HG02885 (cell line): ENCODE results near the gene SPDYE18.
"Not testable (repeated sequence)": the region's sequence is repeated elsewhere in the genome, so short reads cannot be mapped to it uniquely, and the experiment has no call there.

Experiments
- ATAC-seq: cut with Tn5 transposase; IDR thresholded peaks from one replicate; pipeline ENCODE4 v1.9.1; 2021; ENCODE audit warnings: mild to moderate bottlenecking; ENCODE audit not compliant: unreplicated experiment, poor library complexity

Gene SPDYE18

DNA sequence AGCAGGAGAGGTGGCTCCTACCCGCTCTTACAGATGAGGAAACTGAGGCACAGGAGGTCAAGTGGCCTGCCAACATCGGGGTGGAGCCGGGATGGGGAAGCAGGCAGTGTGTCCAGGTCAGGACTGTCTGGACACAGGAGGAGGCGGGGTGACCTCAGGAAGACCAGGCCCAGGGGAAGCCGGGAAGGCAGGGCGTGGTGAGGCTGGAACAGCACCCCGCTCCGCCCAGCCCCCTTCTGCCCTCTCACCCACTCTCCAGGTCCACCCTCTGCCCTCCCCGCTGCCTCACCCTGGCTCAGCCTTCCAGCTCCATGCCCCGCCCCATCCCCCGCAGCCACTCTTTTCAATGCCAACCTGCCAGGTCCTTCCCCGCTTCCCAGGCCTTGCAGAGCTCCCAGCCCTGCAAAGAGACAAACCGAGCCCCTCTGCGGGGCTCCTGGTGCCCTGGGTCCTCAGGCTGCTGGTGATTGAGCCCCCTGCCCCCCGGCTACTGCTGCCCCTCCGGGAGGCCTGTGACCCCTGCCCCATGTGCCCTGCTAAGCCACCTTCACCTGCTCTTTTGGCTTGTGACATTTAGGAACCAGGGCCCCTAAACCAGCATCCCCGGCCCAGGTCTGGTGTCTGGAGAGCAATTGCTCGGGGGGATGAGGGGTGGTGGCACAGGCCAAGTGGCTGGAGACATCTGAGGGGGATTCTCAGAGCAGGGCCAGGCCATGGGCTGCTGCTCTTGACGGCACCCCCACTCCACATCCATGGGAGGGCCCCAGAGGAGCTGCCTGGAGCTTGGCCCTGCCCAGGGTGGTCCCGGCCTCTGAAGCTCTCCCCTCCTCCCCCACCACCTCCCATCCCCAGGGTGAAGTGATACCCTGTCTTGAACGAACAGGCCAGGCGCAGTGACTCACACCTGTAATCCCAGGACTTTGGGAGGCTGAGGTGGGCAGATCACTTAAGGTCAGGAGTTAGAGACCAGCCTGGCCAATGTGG is 55.9 kb downstream of the SPDYE18 start:
- not testable (repeated sequence) for ATAC-seq

DNA sequence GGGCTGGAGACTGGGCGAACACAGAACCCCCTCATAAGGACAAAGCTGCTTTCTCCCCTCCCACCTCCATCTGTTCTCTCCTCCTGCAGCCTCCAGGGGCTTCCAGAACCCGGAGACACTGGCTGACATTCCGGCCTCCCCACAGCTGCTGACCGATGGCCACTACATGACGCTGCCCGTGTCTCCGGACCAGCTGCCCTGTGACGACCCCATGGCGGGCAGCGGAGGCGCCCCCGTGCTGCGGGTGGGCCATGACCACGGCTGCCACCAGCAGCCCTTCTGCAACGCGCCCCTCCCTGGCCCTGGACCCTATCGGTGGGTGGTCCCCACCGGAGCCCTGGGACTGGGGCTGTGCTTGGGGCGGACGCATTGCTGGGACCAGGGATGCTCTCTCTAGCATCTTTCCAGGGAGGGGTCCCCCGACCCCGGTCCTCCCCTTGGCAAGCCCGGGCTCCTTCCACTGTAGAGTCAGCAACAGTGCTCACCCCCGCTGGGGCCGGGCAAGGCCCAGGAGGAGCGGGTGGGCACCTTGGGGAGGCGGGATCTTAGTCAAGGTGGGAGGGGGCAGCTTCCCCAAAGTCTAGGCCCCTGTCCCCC is 56.8 kb downstream of the SPDYE18 start:
- not testable (repeated sequence) for ATAC-seq

DNA sequence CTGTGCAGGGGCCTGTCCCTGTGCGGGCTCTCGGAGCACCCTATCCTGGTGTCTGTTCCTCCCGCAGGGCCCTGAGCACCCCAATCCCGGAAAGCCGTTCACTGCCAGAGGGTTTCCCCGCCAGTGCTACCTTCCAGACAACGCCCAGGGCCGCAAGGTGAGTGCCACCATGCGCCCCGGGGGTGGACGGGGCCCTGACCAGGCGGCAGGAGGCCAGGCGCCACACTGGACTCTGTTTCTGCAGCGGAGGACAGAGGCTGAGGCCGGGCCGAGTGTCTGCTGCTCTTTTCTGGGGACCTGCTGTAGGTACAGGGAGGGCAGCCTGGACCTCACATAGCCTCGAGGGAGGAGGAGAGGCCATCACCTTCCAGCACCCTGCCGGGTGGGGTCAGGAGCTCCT is 58.2 kb downstream of the SPDYE18 start:
- not testable (repeated sequence) for ATAC-seq

DNA sequence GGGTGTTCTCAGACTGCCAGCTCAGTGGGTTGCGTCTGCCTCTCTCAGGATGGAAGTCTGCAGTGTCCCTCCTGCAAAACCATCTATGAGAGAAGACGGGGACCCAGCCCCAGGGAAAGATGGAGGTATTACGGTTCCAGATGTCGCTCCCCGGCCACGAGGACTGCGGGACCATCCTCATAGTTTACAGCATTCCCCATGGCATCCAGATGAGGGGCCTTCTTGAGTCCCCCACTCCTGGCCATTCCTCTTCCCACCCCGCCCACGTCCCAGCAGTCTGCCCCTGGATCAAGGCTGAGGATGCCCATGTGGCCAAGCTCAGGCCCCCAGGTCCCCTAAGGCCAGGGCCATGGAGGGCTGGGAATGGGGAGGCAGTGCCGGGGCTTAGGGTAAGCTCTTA is 59.1 kb downstream of the SPDYE18 start:
- not testable (repeated sequence) for ATAC-seq

DNA sequence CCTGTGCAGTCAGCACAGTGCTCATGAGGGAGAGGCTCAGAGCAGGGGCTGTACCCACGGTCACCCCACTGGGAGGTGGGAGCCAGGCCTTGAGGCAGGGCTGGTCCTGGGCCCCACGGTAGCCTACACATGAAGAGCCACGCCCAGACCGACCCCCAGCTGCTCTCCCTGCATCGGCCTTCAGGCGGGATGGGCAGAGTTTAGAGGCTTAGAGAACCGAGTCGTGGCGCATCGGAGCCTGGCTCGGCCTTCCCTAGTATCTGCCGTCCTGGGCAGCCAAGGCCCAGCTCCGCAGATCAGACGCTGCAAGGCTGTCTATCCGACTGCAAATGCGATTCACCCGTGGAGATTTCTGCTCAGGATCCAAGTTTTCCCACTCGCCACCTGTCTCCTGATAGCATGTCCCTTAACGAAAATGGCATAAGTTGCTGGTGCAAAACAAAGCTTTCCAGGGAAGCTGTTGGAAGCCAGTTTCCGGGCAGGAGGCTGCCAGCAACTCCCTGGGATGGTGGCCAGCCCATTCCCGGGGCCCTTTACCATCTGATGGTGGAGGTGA is 59.6 kb downstream of the SPDYE18 start:
- ATAC-seq: not testable (repeated sequence)

DNA sequence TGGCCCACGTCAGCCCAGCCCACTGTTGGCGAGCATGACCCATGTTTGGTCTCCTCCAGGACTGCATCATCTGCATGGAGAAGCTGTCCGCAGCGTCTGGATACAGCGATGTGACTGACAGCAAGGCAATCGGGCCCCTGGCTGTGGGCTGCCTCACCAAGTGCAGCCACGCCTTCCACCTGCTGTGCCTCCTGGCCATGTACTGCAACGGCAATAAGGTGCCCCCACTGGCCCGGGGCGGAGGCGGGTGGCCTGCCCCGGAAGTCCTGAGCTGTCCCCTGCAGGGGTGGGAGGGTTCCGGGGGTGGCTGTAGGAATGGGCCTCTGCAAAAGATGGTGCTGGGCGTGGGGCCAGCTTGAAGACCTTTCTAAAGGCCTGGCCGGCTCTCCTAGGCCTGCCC is 60.3 kb downstream of the SPDYE18 start:
- ATAC-seq: not testable (repeated sequence)
